Activated T-cell treated with anti-CD3 and anti-CD28 coated beads, Interleukin-2, amount 50 U/mL, for 4 hours (primary cell): ENCODE measurements around the gene PHC2. TPM values are rescaled to one million over a fixed set of nuclear protein-coding genes. Genes with fewer than 3 reads are reported as not detected.

Experiments
- ATAC-seq, 2 donors: fragments of 200-7000 bp; cut with Tn5 transposase; one replicate each; pipeline ENCODE4 v1.10.0; 2021
- DNase-seq: peaks from one replicate; pipeline ENCODE4 v3.0.0-alpha.2; 2020
- H3K27me3 Mint-ChIP-seq: one replicate; pipeline ENCODE4 v1.8.0; 2021; ENCODE audit warnings: low read depth, mixed read lengths
- H3K36me3 Mint-ChIP-seq: one replicate; pipeline ENCODE4 v1.8.0; 2022; ENCODE audit warnings: mixed read lengths; ENCODE audit not compliant: insufficient read depth
- H3K4me1 Mint-ChIP-seq: one replicate; pipeline ENCODE4 v1.8.0; 2021; ENCODE audit warnings: low read depth, mixed read lengths
- H3K4me3 Mint-ChIP-seq: one replicate; pipeline ENCODE4 v1.8.0; 2021; ENCODE audit warnings: mild to moderate bottlenecking, moderate library complexity, mixed read lengths
- H3K9me3 Mint-ChIP-seq: one replicate; pipeline ENCODE4 v1.8.0; 2021; ENCODE audit warnings: mixed read lengths
- total RNA-seq, 3 donors: library from RNA; stranded (reverse); gene quantifications; one replicate each; pipeline ENCODE4 v1.2.1, GENCODE V29; 2021

PHC2 gene
- total RNA-seq, 3 donors from 2014 or later, result 22.8 to 31.7 (median 30.5) TPM

GRCh38 chr1:33305816-33306652 is 124.9 kb downstream of the PHC2 start:
- Mint-ChIP-seq H3K36me3 (peaks cover 3% of the 10 kb centered on the region), H3K4me1 (peaks cover 23% of the 10 kb centered on the region), H3K4me3 (no peak overlapping the region), H3K9me3 (no peaks in the 10 kb centered on the region), H3K27me3 (peaks cover 13% of the 10 kb centered on the region)
- ATAC-seq (no peak), DNase-seq (no peak)

- H3K9me3 Mint-ChIP-seq, result no peaks in the 10 kb centered on the region
- ATAC-seq (no peak), DNase-seq (no peak)
- peaks cover 10% of the 10 kb centered on the region for H3K27me3 Mint-ChIP-seq
- peaks cover 23% of the 10 kb centered on the region for H3K4me1 Mint-ChIP-seq
- no peak overlapping the region for H3K4me3 Mint-ChIP-seq
- H3K36me3 Mint-ChIP-seq, result peaks cover 3% of the 10 kb centered on the region
Measured at GRCh38 chr1:33305016-33305415, 125.9 kb downstream of the PHC2 start.

DNA sequence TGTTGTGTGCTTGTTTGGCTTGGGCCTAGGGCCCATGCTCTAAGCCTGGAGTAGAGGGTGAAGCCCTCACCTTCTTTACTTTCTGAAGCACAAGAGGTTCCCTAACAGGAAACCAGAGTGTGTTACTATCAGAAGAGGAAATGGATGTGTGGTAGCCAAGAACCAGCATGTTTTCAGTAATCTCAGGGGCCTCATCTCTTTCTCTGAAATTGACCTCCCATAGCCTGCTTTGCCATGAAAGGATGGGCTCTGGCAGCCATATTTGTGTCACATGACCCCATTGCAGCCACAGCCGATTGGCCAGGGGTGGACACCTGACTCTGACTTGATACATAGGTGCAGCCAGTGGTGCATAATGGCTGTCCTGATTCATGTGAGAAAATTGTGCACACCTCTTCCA is 128.6 kb downstream of the PHC2 start:
- ATAC-seq, result peak; percentile 20 to 33
- H3K4me3 Mint-ChIP-seq, result no peak overlapping the region

DNA sequence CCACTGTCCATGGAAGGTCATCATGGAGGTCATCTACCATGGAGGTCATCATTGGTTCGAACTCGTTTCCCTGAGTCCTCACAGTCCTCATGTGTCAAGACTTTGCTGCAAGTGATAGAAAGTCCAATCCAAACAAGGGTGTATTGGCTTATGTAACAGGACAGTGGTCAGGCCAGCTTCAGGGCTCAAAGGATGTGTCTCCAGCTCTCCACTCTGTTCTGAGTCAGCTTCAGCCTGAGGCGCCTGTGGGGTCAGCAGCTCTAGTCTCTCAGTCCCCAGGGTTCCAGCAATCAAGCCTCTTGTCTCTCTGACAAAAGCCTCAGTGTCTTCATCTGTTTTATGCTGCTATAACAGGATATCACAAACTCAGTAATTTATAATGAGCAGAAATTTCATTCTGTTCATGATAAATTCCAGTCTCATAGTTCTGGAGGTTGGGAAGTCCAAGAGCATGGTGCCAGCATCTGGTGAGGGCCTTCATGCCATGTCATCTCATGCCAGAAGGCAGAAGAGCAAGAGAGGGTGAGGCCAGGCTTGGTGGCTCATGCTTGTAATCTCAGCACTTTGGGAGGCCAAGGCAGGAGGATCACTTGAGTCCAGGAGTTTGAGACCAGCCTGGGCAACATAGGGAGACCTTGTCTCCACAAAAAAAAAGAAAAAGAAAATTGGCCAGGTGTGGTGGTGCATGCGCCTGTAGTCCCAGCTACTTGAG is 129.5 kb downstream of the PHC2 start:
- ATAC-seq, result no peak
- Mint-ChIP-seq H3K4me3 (no peak overlapping the region), H3K4me1 (peaks cover 25% of the 10 kb centered on the region), H3K9me3 (no peaks in the 10 kb centered on the region), H3K27me3 (peaks cover 5% of the 10 kb centered on the region), H3K36me3 (peaks cover 5% of the 10 kb centered on the region)
- no peak for DNase-seq

More for the DNA sequence above, 128.6 kb downstream of the PHC2 start:
- no peak for DNase-seq
- H3K36me3 Mint-ChIP-seq, result peaks cover 3% of the 10 kb centered on the region
- peaks cover 5% of the 10 kb centered on the region for H3K27me3 Mint-ChIP-seq
- H3K9me3 Mint-ChIP-seq, result no peaks in the 10 kb centered on the region
- H3K4me1 Mint-ChIP-seq, result peaks cover 25% of the 10 kb centered on the region

DNA sequence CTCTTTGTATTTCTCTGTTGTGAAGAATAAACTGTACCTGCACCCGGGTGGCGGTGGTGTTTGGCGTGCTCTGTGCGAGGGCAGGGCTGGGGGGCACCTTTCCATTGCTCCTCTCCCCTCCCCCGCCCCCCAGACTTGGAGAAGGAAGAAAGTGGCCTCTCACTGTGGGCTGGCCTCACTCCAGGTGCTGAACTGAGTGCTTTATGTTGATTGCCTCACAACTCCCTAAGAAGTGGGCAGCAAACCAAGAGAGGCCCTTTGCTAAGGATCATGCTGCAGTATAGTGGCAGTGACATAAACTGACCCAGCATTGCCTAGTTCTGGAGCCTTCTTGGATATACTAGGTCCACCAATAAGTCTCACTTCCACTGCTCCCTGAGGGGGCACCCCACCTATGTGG is 130.2 kb downstream of the PHC2 start:
- DNase-seq (no peak), ATAC-seq (no peak)
- H3K4me1 Mint-ChIP-seq, result peaks cover 22% of the 10 kb centered on the region
- peaks cover 8% of the 10 kb centered on the region for H3K36me3 Mint-ChIP-seq
- H3K27me3 Mint-ChIP-seq, result peaks cover 2% of the 10 kb centered on the region
- H3K4me3 Mint-ChIP-seq, result no peak overlapping the region
- H3K9me3 Mint-ChIP-seq, result no peaks in the 10 kb centered on the region

GRCh38 chr1:33299461-33300155 is 131.3 kb downstream of the PHC2 start:
- H3K4me1 Mint-ChIP-seq, result peaks cover 24% of the 10 kb centered on the region
- no peaks in the 10 kb centered on the region for H3K27me3 Mint-ChIP-seq
- H3K9me3 Mint-ChIP-seq, result no peaks in the 10 kb centered on the region
- H3K36me3 Mint-ChIP-seq, result peaks cover 8% of the 10 kb centered on the region
- DNase-seq (no peak), ATAC-seq (no peak)
- no peak overlapping the region for H3K4me3 Mint-ChIP-seq

- Mint-ChIP-seq H3K4me3 (no peak overlapping the region), H3K27me3 (no peaks in the 10 kb centered on the region), H3K4me1 (peaks cover 24% of the 10 kb centered on the region), H3K36me3 (peaks cover 10% of the 10 kb centered on the region), H3K9me3 (no peaks in the 10 kb centered on the region)
- ATAC-seq (peak; percentile 47 to 56), DNase-seq (peak; percentile 55)
Measured at GRCh38 chr1:33298623-33299277, 132.1 kb downstream of the PHC2 start.

- no peak for ATAC-seq
- Mint-ChIP-seq H3K4me1 (peaks cover 21% of the 10 kb centered on the region), H3K27me3 (no peaks in the 10 kb centered on the region), H3K9me3 (no peaks in the 10 kb centered on the region), H3K4me3 (no peak overlapping the region), H3K36me3 (peaks cover 10% of the 10 kb centered on the region)
- DNase-seq, result no peak
Measured at GRCh38 chr1:33297911-33298622, 132.8 kb downstream of the PHC2 start.

DNA sequence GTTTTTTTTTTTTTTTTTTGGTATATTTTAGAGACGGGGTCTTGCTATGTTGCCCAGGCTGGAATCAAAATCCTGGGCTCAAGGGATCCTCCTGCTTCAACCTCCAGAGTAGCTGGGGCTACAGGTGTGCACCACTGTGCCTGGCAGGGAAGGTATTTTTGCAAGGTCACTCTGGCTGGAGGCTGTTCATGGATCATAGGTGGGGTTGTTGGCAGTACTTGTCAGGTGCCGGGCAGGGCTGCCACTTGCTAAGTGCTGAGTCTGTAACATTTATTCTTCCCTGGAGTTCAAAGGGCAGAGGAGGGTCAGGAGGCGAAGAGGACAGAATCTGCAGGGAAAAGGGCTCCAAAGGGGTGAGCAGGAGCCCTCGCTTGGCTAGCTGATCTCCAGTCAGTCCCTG is 134.1 kb downstream of the PHC2 start:
- no peak for DNase-seq
- H3K27me3 Mint-ChIP-seq, result no peaks in the 10 kb centered on the region

DNA sequence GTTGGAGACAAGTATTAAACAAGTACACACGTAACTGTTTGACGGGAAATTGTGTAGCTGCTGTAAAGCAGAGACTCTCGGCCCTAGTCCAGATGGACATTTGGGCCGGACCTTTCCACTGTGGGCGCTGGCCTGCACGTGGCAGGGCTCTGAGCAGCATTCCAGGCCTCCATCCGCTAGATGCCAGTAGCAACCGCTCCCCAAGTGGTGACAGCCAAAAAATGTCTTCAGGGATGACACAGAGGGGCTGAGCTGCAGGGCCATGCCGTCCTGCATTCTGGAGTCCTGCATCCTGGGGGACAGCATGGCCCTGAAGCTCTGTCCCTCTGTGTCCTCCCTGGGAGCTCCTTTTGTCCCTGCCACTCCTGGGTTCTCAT is 134.8 kb downstream of the PHC2 start:
- DNase-seq, result no peak
- no peak for ATAC-seq
- H3K27me3 Mint-ChIP-seq, result no peaks in the 10 kb centered on the region
- H3K9me3 Mint-ChIP-seq, result no peaks in the 10 kb centered on the region
- H3K36me3 Mint-ChIP-seq, result peaks cover 6% of the 10 kb centered on the region
- no peak overlapping the region for H3K4me3 Mint-ChIP-seq
- peaks cover 4% of the 10 kb centered on the region for H3K4me1 Mint-ChIP-seq

More for the DNA sequence above, 134.1 kb downstream of the PHC2 start:
- no peak overlapping the region for H3K4me3 Mint-ChIP-seq
- no peak for ATAC-seq
- H3K4me1 Mint-ChIP-seq, result peaks cover 9% of the 10 kb centered on the region
- H3K36me3 Mint-ChIP-seq, result peaks cover 10% of the 10 kb centered on the region
- no peaks in the 10 kb centered on the region for H3K9me3 Mint-ChIP-seq

GRCh38 chr1:33295450-33296081 is 135.3 kb downstream of the PHC2 start:
- DNase-seq (peak; percentile 92), ATAC-seq (peak; percentile 95 to 96)
- H3K36me3 Mint-ChIP-seq, result peaks cover 6% of the 10 kb centered on the region
- peaks cover 4% of the 10 kb centered on the region for H3K4me1 Mint-ChIP-seq
- H3K27me3 Mint-ChIP-seq, result no peaks in the 10 kb centered on the region
- no peaks in the 10 kb centered on the region for H3K9me3 Mint-ChIP-seq
- H3K4me3 Mint-ChIP-seq, result no peak overlapping the region

- Mint-ChIP-seq H3K4me3 (no peak overlapping the region), H3K4me1 (peaks cover 4% of the 10 kb centered on the region), H3K9me3 (no peaks in the 10 kb centered on the region), H3K27me3 (no peaks in the 10 kb centered on the region), H3K36me3 (peaks cover 6% of the 10 kb centered on the region)
- no peak for DNase-seq
- no peak for ATAC-seq
Measured at GRCh38 chr1:33295023-33295422, 135.9 kb downstream of the PHC2 start.
